SKM-1 (cell line): ENCODE measurements around the gene WDR70.
"Not testable (repeated sequence)": the region's sequence is repeated elsewhere in the genome, so short reads cannot be mapped to it uniquely, and the experiment has no call there.

Source experiments
- DNase-seq: peaks from one replicate; lab custom pipeline; 2025; ENCODE audit not compliant: unreplicated experiment; lab: John Stamatoyannopoulos, UW

The WDR70 gene

GRCh38 chr5:37742111-37742510 lies 363.0 kb downstream of the WDR70 start:
- no peak for DNase-seq

- DNase-seq, result no peak
Measured at GRCh38 chr5:37751227-37751626, 372.1 kb downstream of the WDR70 start.

- no peak for DNase-seq
Measured at GRCh38 chr5:37754976-37755375, 375.9 kb downstream of the WDR70 start.

GRCh38 chr5:37755581-37755980 lies 376.5 kb downstream of the WDR70 start:
- no peak for DNase-seq

GRCh38 chr5:37756248-37756647 lies 377.1 kb downstream of the WDR70 start:
- no peak for DNase-seq

- DNase-seq, result no peak
Measured at GRCh38 chr5:37757980-37758582, 379.0 kb downstream of the WDR70 start.

GRCh38 chr5:37767251-37767650 lies 388.1 kb downstream of the WDR70 start:
- no peak for DNase-seq

GRCh38 chr5:37767961-37768360 lies 388.8 kb downstream of the WDR70 start:
- DNase-seq, result no peak

GRCh38 chr5:37768371-37768770 lies 389.3 kb downstream of the WDR70 start:
- DNase-seq, result no peak

- no peak for DNase-seq
Measured at GRCh38 chr5:37769108-37769507, 390.0 kb downstream of the WDR70 start.

- no peak for DNase-seq
Measured at GRCh38 chr5:37769840-37770239, 390.7 kb downstream of the WDR70 start.

DNA sequence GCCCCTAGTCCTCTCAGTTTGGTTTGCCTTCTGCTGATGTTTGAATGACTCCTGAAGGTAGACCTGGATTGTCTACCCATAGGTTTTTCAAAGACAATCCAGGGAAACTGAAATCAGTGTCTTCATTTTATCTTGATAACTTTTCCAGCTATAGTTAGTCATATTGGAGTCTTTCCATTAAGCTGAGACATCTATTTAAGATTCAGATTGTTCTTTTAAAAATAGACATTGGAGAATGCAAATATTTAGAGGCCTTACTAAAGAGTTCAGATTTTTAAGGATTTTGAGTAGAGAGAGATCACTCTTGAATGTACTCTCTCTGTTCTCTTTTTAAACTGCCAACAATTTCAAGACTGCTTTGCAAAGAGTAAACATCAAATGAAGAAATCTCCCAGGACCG lies 391.7 kb downstream of the WDR70 start:
- no peak for DNase-seq

DNA sequence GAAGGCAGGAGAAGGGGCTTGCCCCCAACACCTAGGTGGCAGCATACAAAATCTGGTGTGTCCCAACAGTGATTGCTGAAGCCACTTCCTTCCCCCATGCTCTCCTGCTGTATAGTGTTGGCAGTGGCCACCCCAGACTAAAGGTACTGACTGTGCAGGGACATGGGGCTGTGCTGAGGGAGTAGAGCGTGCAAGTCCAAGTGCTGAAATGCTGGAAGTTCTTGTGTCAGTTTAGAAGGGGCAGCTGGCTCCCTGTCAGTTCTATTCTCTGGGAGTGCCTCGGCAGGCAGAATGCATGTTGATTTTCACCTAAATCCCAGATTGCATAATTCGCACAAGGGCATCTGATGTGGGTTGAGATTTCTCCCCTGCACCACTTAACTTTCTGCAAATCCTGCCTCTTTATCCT lies 392.1 kb downstream of the WDR70 start:
- DNase-seq, result no peak

DNA sequence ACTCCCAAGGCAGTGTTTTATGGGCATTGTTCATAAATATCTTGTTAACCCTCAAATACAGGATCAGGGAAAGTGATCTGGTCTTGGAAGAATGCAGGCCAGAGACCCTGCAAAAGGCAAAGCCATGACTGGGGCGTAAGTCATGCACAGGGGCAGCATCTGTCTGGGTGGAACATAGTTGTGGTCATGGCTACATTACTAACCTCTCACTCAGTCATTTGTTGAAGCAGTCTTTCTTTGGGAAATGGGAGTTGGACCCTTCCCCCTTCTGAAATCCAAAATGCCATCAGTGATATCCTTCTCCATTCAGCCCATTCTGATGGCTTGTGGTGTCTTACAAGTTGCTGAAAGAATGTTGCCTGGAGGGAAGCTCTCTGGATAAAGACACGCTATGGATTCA lies 392.6 kb downstream of the WDR70 start:
- DNase-seq, result no peak

DNA sequence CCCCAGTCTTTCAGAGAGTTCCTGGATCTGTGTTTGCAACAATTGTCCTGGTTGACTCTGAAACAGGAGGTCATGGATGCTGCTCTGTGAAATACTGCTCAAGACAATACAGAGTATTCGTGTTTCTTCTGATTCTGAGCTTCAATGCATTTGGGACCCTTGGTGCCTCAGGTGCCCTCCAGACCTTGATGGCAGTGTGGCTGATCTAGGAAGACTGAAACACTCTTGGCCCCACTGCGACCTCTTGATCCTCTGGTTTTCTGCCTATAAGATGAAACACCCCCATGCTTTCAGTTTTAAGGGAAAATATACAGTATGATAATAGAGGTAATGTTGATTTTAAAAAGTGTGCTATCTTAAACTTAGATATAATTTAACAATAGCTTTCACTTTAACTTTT lies 393.1 kb downstream of the WDR70 start:
- DNase-seq, result no peak

- no peak for DNase-seq
Measured at GRCh38 chr5:37773809-37774208, 394.7 kb downstream of the WDR70 start.

DNA sequence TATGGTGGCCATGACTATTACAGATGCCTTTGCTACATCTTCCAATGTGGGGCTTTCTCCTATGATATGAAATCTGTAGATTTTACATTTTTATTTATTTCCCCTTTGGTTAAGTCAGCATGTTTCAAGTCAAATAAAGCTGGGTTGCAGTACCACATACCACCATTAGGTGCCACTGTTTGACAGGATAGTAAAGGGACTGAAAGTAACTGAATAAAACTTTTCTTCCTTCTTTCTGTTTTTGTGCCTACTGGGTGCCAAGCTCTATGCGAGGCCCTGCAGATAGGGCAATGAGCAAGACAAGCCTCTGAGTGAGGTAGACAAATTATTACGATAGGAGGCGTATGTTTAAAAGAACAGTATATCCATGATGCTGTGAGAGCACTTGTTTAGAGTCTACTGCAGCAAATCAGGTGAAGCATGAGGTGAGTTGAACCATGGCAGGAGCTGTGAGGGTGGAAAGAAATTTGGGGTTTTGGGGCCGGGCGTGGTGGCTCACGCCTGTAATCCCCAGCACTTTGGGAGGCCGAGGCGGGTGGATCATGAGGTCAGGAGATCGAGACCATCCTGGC lies 395.9 kb downstream of the WDR70 start:
- peak; percentile 3 for DNase-seq

DNA sequence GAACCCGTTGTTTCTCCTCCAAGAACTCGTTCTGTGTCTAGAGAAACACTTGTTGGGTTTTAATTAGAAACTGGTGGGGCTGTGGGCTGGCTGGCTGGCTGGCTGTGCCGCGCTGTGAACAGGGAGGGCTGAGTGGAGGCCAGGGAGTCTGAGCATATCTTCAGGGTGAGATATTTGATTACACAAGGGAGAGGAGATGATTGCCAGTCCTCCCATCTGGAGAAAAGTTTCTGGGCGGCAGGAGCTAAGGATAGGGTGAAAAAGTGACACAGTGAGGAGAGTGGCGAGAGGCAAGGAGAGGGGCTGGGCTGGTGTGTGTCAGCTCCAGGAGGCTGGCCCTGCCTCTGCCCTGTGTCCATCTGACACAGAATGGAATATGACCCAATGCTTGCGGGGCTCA lies 397.7 kb downstream of the WDR70 start:
- DNase-seq, result no peak

DNA sequence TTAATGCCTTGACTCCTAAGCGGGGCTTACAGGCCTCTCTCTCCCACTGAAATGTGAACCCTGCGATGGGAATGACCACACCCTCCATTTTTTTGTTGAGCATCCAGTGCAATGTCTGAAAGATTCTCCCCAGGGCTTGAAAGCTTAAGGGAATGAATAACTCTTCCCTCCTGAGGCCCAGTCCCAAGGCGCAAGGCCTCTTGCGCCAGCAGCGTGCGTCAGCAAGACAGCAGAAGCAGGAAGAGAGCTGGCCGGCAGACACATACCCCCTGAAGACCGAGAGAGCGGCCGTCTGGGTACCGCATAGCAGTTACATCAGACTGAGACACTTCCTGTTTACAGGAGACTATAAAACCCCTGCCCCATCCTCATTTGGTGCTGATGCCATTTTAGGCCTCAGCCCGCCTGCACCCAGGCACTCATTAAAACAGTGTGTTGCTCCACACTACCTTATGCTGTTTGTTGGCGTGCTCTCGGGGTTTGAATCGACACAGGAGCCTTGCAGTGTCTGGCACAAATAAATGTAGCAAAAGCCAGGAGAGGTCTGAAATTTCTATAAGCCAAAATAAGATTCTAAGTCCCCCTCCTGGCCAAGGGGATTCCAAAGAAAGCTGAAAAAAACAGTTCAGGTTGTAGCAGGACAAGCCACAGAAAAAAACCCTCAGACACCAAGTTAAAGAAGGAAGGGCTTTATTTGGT lies 398.5 kb downstream of the WDR70 start:
- no peak for DNase-seq

DNA sequence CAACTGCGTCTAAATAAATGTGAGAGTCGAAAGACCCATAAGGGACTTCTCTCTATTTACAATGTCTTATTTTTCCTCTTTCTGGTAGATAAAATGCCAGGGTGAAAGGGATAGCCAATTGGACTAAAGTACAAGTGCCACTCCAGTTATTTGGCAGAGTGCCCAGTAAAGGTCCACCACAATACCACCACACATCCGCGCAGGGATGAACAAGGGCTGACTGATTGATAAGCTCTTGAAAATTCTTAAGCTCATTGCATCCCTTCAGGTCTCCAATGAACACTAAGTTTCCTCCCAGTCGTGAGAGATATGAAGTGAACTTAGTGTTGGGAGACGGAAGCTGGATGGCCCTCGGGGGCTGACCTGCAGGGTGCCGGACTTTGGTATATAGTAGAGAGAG lies 402.3 kb downstream of the WDR70 start:
- not testable (repeated sequence) for DNase-seq

- no peak for DNase-seq
Measured at GRCh38 chr5:37786416-37786815, 407.3 kb downstream of the WDR70 start.

DNA sequence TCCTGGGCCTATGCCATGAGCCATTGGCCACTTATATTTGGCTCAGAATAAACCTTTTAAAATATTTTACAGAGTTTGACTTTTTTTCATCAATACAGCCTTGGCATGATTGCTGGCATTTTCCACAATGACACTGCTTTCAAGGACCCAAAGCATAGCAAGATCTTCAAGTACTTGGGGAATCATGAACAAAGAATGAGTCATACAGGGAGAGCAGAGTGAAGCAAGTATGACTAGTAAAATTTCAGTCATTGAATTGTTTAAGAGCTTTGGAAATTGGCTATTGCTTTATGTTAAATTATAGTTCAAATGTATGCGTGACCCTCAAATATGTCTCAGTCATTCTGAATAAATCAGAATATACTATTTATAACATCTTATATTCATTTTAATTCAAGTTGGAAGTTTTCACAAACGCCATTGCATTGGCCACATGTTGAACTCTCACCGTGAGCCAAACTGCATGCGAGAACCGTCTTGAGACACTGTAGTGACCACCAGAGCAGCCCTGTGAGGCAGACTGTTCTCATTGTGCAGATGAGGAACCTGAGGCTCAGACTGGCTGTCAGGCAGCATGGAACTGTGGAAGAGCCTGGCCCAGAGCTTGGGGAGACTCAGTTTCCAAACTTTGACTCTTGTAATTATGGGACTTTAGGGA lies 407.9 kb downstream of the WDR70 start:
- DNase-seq, result no peak
